NK-92 treated with Interleukin-12 subunit alpha and Interleukin-12 subunit beta, amount 100 ng/mL, for 24 hours (cell line): ENCODE data around the gene BACE1-AS.
"Not testable (repeated sequence)": the region's sequence is repeated elsewhere in the genome, so short reads cannot be mapped to it uniquely, and the experiment has no call there.

Experiments
- DNase-seq: peaks from one replicate; lab custom pipeline; 2025; lab: John Stamatoyannopoulos, UW

Gene BACE1-AS

GRCh38 chr11:117290809-117291396 lies at the start of gene BACE1-AS:
TSS of gene BACE1-AS (plus strand) at chr11:117291346.
- no peak for DNase-seq

- DNase-seq: no peak
These were observed 42.8 kb upstream of the BACE1-AS start for GRCh38 chr11:117248341-117248740.

GRCh38 chr11:117249571-117249970 lies 41.6 kb upstream of the BACE1-AS start:
- DNase-seq: no peak

GRCh38 chr11:117251506-117251905 lies 39.6 kb upstream of the BACE1-AS start:
- no peak for DNase-seq

GRCh38 chr11:117255966-117256365 lies 35.2 kb upstream of the BACE1-AS start:
- no peak for DNase-seq

GRCh38 chr11:117256573-117256972 lies 34.6 kb upstream of the BACE1-AS start:
- DNase-seq: no peak

GRCh38 chr11:117258576-117258975 lies 32.6 kb upstream of the BACE1-AS start:
- no peak for DNase-seq

- no peak for DNase-seq
These were observed 31.7 kb upstream of the BACE1-AS start for GRCh38 chr11:117259417-117259816.

- DNase-seq: not testable (repeated sequence)
These were observed 26.4 kb upstream of the BACE1-AS start for GRCh38 chr11:117264624-117265323.

GRCh38 chr11:117265745-117266144 lies 25.4 kb upstream of the BACE1-AS start:
- no peak for DNase-seq

GRCh38 chr11:117269856-117270255 lies 21.3 kb upstream of the BACE1-AS start:
- no peak for DNase-seq

GRCh38 chr11:117271208-117271607 lies 19.9 kb upstream of the BACE1-AS start:
- DNase-seq: no peak

GRCh38 chr11:117272175-117272574 lies 19.0 kb upstream of the BACE1-AS start:
- not testable (repeated sequence) for DNase-seq

- no peak for DNase-seq
These were observed 17.4 kb upstream of the BACE1-AS start for GRCh38 chr11:117273550-117274289.

- DNase-seq: no peak
These were observed 12.8 kb upstream of the BACE1-AS start for GRCh38 chr11:117278347-117278746.

- DNase-seq: no peak
These were observed 11.3 kb upstream of the BACE1-AS start for GRCh38 chr11:117279711-117280376.

GRCh38 chr11:117281159-117281558 lies 10.0 kb upstream of the BACE1-AS start:
- no peak for DNase-seq

- DNase-seq: no peak
These were observed 9.3 kb upstream of the BACE1-AS start for GRCh38 chr11:117281869-117282268.

GRCh38 chr11:117282956-117283355 lies 8.2 kb upstream of the BACE1-AS start:
- DNase-seq: no peak

- no peak for DNase-seq
These were observed 7.1 kb upstream of the BACE1-AS start for GRCh38 chr11:117284053-117284452.

GRCh38 chr11:117286588-117286987 lies 4.6 kb upstream of the BACE1-AS start:
- DNase-seq: no peak

GRCh38 chr11:117287668-117288067 lies 3.5 kb upstream of the BACE1-AS start:
- DNase-seq: no peak

- DNase-seq: no peak
These were observed 1.4 kb upstream of the BACE1-AS start for GRCh38 chr11:117289795-117290194.
